Gastroesophageal sphincter (tissue), 3 donors: Measurements from ENCODE around the gene TNFSF12.

Experiments
- POLR2A ChIP-seq, 2 donors: fragments of 450-650 bp; IDR thresholded peaks; one replicate each; pipeline ENCODE4 v1.6.1; 2017; ENCODE audit warnings: antibody characterized with exemption in 2 of 2, mild to moderate bottlenecking in 2 of 2, moderate library complexity in 1 of 2
- TF ChIP-seq, protein P1 (sequence below), 4 experiments: fragments of 200-600 bp in 2 of 4; fragments of 450-650 bp in 2 of 4; sonication (generic) in 1 of 4; IDR thresholded peaks; one replicate each; pipeline ENCODE4 v1.5.1; 2017 to 2019; ENCODE audit warnings: antibody characterized with exemption in 4 of 4, mild to moderate bottlenecking in 2 of 4, moderate library complexity in 2 of 4

- TF ChIP-seq, protein P1, sequence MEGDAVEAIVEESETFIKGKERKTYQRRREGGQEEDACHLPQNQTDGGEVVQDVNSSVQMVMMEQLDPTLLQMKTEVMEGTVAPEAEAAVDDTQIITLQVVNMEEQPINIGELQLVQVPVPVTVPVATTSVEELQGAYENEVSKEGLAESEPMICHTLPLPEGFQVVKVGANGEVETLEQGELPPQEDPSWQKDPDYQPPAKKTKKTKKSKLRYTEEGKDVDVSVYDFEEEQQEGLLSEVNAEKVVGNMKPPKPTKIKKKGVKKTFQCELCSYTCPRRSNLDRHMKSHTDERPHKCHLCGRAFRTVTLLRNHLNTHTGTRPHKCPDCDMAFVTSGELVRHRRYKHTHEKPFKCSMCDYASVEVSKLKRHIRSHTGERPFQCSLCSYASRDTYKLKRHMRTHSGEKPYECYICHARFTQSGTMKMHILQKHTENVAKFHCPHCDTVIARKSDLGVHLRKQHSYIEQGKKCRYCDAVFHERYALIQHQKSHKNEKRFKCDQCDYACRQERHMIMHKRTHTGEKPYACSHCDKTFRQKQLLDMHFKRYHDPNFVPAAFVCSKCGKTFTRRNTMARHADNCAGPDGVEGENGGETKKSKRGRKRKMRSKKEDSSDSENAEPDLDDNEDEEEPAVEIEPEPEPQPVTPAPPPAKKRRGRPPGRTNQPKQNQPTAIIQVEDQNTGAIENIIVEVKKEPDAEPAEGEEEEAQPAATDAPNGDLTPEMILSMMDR (IDR thresholded peaks at IDR 0.05), result no peak
- peak; percentile 33 to 36 for TF ChIP-seq POLR2A (IDR thresholded peaks at IDR 0.05)
These were observed 9.1 kb downstream of the TNFSF12 start for GRCh38 chr17:7557775-7558543.
